ENCODE results near the gene FBN2. TPM values are rescaled to one million over a fixed set of nuclear protein-coding genes. Genes with fewer than 3 reads are reported as not detected.

The FBN2 gene
- total and polyA plus RNA-seq, 2 experiments from 2014 or later: 41.0 to 143 TPM

DNA sequence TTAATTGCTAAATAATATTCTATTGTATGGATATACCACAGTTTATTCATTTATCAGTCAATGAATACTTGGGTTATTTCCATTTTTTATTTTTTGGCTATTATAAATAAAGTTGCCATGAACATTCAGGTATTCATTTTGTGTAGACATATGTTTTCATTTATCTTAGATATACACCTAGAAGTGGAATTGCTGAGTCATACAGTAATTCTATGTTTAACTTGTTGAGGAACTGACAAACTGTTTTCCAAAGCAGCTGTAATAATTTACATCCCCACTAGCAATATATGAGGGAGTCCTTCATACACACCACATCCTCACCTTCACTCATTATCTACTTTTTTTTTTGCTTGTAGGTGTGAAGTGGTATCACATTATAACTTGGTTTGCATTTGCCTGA lies 123.6 kb downstream of the FBN2 start:
- H3K9me2 ChIP-seq (replicated peaks; ENCODE audit: insufficient read depth): no peaks in the 10 kb centered on the region
- TF ChIP-seq EZH2 (IDR thresholded peaks at IDR 0.05; ENCODE audit: borderline replicate concordance) (no peak), EZH2phosphoT487 (IDR thresholded peaks at IDR 0.05; ENCODE audit: low read depth, severe bottlenecking, unreplicated experiment) (no peak)
- TF ChIP-seq, protein P1, sequence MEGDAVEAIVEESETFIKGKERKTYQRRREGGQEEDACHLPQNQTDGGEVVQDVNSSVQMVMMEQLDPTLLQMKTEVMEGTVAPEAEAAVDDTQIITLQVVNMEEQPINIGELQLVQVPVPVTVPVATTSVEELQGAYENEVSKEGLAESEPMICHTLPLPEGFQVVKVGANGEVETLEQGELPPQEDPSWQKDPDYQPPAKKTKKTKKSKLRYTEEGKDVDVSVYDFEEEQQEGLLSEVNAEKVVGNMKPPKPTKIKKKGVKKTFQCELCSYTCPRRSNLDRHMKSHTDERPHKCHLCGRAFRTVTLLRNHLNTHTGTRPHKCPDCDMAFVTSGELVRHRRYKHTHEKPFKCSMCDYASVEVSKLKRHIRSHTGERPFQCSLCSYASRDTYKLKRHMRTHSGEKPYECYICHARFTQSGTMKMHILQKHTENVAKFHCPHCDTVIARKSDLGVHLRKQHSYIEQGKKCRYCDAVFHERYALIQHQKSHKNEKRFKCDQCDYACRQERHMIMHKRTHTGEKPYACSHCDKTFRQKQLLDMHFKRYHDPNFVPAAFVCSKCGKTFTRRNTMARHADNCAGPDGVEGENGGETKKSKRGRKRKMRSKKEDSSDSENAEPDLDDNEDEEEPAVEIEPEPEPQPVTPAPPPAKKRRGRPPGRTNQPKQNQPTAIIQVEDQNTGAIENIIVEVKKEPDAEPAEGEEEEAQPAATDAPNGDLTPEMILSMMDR (IDR thresholded peaks at IDR 0.05; ENCODE audit: poor library complexity): no peak
- H3K9me3 ChIP-seq (ENCODE audit: low read depth): no peaks in the 10 kb centered on the region
- H3K4me1 ChIP-seq (ENCODE audit: insufficient read depth): no peaks in the 10 kb centered on the region
- no peaks in the 10 kb centered on the region for H3K79me2 ChIP-seq
- no peak overlapping the region for H3K4me3 ChIP-seq
- DNase-seq (ENCODE audit: low spot score): no peak
- no peaks in the 10 kb centered on the region for H3K36me3 ChIP-seq (replicated peaks; ENCODE audit: insufficient read depth, low read depth)
- H3K4me2 ChIP-seq: no peak overlapping the region
- H3K27me3 ChIP-seq: no peaks in the 10 kb centered on the region
- no peak overlapping the region for H2AFZ ChIP-seq
- no peak overlapping the region for H3K27ac ChIP-seq
- no peaks in the 10 kb centered on the region for H4K20me1 ChIP-seq (ENCODE audit: insufficient read depth, poor library complexity, severe bottlenecking)

DNA sequence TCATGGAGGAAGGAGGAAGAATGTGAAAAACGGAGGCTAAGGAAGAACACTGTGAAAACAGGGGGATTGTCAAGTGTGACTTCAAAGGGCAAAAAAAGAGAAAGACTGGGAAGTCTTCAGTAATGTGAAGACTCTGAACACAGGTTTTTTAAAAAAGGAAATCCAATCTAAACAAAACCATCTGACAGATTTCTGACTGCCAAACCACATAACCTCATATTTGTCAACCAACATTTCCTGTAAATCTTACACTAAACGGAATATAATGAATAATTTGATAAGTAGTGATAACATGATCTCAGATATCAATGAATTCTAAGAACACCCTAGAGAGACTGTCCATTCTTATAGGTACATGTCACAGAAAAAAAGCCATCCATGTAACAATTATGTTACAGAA lies 124.7 kb downstream of the FBN2 start:
- no peak for DNase-seq (ENCODE audit: low spot score)
- no peaks in the 10 kb centered on the region for H3K36me3 ChIP-seq (replicated peaks; ENCODE audit: insufficient read depth, low read depth)
- H3K4me1 ChIP-seq (ENCODE audit: insufficient read depth): no peaks in the 10 kb centered on the region
- H3K9me3 ChIP-seq (ENCODE audit: low read depth): no peaks in the 10 kb centered on the region
- H3K27ac ChIP-seq: no peak overlapping the region
- TF ChIP-seq EZH2phosphoT487 (IDR thresholded peaks at IDR 0.05; ENCODE audit: low read depth, severe bottlenecking, unreplicated experiment) (no peak), EZH2 (IDR thresholded peaks at IDR 0.05; ENCODE audit: borderline replicate concordance) (no peak)
- TF ChIP-seq, protein P1 (IDR thresholded peaks at IDR 0.05; ENCODE audit: poor library complexity): no peak
- H3K79me2 ChIP-seq: no peaks in the 10 kb centered on the region
- no peak overlapping the region for H2AFZ ChIP-seq
- no peak overlapping the region for H3K4me3 ChIP-seq
- no peaks in the 10 kb centered on the region for H4K20me1 ChIP-seq (ENCODE audit: insufficient read depth, poor library complexity, severe bottlenecking)
- no peak overlapping the region for H3K4me2 ChIP-seq
- no peaks in the 10 kb centered on the region for H3K27me3 ChIP-seq
- 70% methylated on average over 2 of the region's 2 CpGs for WGBS (ENCODE audit: low lambda C conversion rate, missing lambda C conversion rate)
- H3K9me2 ChIP-seq (replicated peaks; ENCODE audit: insufficient read depth): no peaks in the 10 kb centered on the region

DNA sequence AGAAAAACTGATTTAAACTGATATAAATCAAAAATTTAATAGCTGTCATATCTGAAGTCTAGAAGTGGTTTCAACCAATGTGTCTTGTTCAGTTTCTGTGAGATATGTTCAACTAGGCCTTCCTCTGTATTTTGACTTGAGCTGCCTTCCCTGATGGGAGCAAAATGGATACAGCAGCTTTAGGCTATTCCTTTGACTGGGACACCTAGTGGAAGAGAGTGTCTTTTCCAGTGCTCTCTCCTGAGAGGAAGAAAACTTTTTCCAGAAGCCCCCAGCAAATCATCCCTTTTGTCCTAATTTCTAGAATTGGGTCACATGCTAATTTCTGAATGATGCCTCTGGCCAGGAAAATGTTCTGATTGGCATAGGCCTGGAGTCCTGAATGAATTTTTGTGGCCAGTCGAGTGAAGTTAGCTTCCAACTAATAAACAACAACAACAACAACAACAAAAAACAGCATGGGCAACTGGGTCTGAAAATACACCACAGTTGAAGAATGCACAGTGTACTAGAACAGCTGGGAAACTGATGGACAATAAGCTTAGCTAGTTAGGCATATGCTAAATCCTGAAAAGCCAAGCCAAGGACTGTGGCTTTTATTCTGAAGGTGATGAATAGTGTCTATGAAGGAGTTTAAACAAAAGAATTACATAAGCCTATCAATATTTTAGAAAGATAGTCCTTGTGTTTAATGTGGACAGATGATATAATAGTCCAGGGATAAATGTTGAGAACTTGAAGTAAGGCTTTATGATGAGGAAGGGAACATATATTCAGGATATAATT lies 125.7 kb downstream of the FBN2 start:
- no peak overlapping the region for H3K27ac ChIP-seq
- no peak overlapping the region for H2AFZ ChIP-seq
- H3K9me3 ChIP-seq (ENCODE audit: low read depth): no peaks in the 10 kb centered on the region
- H3K9me2 ChIP-seq (replicated peaks; ENCODE audit: insufficient read depth): no peaks in the 10 kb centered on the region
- no peaks in the 10 kb centered on the region for H3K79me2 ChIP-seq
- H4K20me1 ChIP-seq (ENCODE audit: insufficient read depth, poor library complexity, severe bottlenecking): no peaks in the 10 kb centered on the region
- no peaks in the 10 kb centered on the region for H3K4me1 ChIP-seq (ENCODE audit: insufficient read depth)
- no peaks in the 10 kb centered on the region for H3K36me3 ChIP-seq (replicated peaks; ENCODE audit: insufficient read depth, low read depth)
- TF ChIP-seq, protein P1 (IDR thresholded peaks at IDR 0.05; ENCODE audit: poor library complexity): no peak
- TF ChIP-seq EZH2 (IDR thresholded peaks at IDR 0.05; ENCODE audit: borderline replicate concordance): no peak
- TF ChIP-seq EZH2phosphoT487 (IDR thresholded peaks at IDR 0.05; ENCODE audit: low read depth, severe bottlenecking, unreplicated experiment): no peak
- DNase-seq (ENCODE audit: low spot score): no peak
- H3K4me3 ChIP-seq: no peak overlapping the region
- no peaks in the 10 kb centered on the region for H3K27me3 ChIP-seq
- 100% methylated on average over 1 of the region's 1 CpG for WGBS (ENCODE audit: low lambda C conversion rate, missing lambda C conversion rate)
- no peak overlapping the region for H3K4me2 ChIP-seq
